D721Med (cell line): Measurements from ENCODE around the gene PPM1M.

Experiments used
- DNase-seq: peaks from one replicate; pipeline ENCODE4 v3.0.0; 2011; ENCODE audit warnings: low spot score; ENCODE audit not compliant: insufficient read length
- FAIRE-seq: peaks from 2 replicates; lab custom pipeline; 2011; peaks lifted over from hg19 to GRCh38; lab: Jason Lieb, UNC
- CTCF ChIP-seq: IDR thresholded peaks from 2 replicates; pipeline ENCODE4 v1.5.1; 2012; ENCODE audit warnings: mild to moderate bottlenecking, control low read depth; ENCODE audit not compliant: insufficient read depth; ENCODE audit errors: missing control alignments

The PPM1M gene

GRCh38 chr3:52240059-52240885 lies 5.3 kb upstream of the PPM1M start:
- TF ChIP-seq CTCF: peak; percentile 34
- FAIRE-seq (peak; percentile 87), DNase-seq (peak; percentile 88)

GRCh38 chr3:52240886-52241370 lies 4.6 kb upstream of the PPM1M start:
- FAIRE-seq (no peak), DNase-seq (no peak)
- no peak for TF ChIP-seq CTCF

- FAIRE-seq: no peak
- no peak for DNase-seq
- no peak for TF ChIP-seq CTCF
These were observed 3.5 kb upstream of the PPM1M start for GRCh38 chr3:52242039-52242438.

- no peak for FAIRE-seq
- TF ChIP-seq CTCF: no peak
- no peak for DNase-seq
These were observed 1.5 kb upstream of the PPM1M start for GRCh38 chr3:52243791-52244628.

GRCh38 chr3:52246264-52246620 lies 683 bp downstream of the PPM1M start:
- DNase-seq (no peak), FAIRE-seq (no peak)
- no peak for TF ChIP-seq CTCF

- no peak for TF ChIP-seq CTCF
- DNase-seq: no peak
- FAIRE-seq: no peak
These were observed 1.3 kb downstream of the PPM1M start for GRCh38 chr3:52246728-52247408.
